K562 (cell line): Measurements from ENCODE around the gene TUBGCP5. TPM values are rescaled to one million over a fixed set of nuclear protein-coding genes. Genes with fewer than 3 reads are reported as not detected.

Source experiments
- BCOR ChIP-seq: fragments of 450-650 bp; IDR thresholded peaks from 2 replicates; pipeline ENCODE4 v1.6.1; 2016
- CBFB ChIP-seq: sonication (generic); formaldehyde crosslinking; IDR thresholded peaks from 2 replicates; pipeline ENCODE4 v1.4.0; 2020; ENCODE audit warnings: mild to moderate bottlenecking, missing genetic modification reagents
- CBX1 ChIP-seq: sonication (generic); IDR thresholded peaks from 2 replicates; pipeline ENCODE4 v1.6.1; 2016; ENCODE audit warnings: antibody characterized with exemption, low read depth, mild to moderate bottlenecking
- CCNT2 ChIP-seq: IDR thresholded peaks from 2 replicates; pipeline ENCODE4 v1.6.1; 2011; ENCODE audit warnings: borderline replicate concordance, low read depth, mild to moderate bottlenecking, moderate library complexity, mixed read lengths, low read length; ENCODE audit not compliant: insufficient read length; ENCODE audit errors: extremely low read depth
- CHCHD3 ChIP-seq: fragments of 250-450 bp; sonication (Bioruptor Pico); IDR thresholded peaks from 2 replicates; pipeline ENCODE4 v2.1.2; 2022; ENCODE audit warnings: mild to moderate bottlenecking
- FOXM1 ChIP-seq, 2 experiments: fragments of 450-650 bp in 1 of 2; sonication (generic) in 1 of 2; formaldehyde crosslinking in 1 of 2; IDR thresholded peaks; 2 replicates each; pipeline versions ENCODE4 v1.6.1 to v1.9.0; 2017 to 2022; ENCODE audit warnings: low read depth in 2 of 2, mild to moderate bottlenecking in 2 of 2, missing genetic modification reagents in 1 of 2, moderate library complexity in 1 of 2
- FOXP1 ChIP-seq: sonication (generic); formaldehyde crosslinking; IDR thresholded peaks from 2 replicates; pipeline ENCODE4 v1.8.0; 2022; ENCODE audit warnings: mild to moderate bottlenecking, missing genetic modification reagents
- KLF10 ChIP-seq: fragments of 250-450 bp; sonication (Bioruptor Pico); IDR thresholded peaks from 2 replicates; pipeline ENCODE4 v1.6.1; 2021; ENCODE audit warnings: matching md5 sums
- MAFG ChIP-seq: fragments of 450-650 bp; conservative IDR thresholded peaks from 2 replicates; pipeline ENCODE4 v1.6.1; 2016; ENCODE audit warnings: missing genetic modification characterization, missing compliant biosample characterization
- MCM3 ChIP-seq: fragments of 450-650 bp; IDR thresholded peaks from 2 replicates; pipeline ENCODE4 v1.6.1; 2016
- NR2C1 ChIP-seq, 2 experiments: fragments of 450-650 bp; IDR thresholded peaks; 2 replicates each; pipeline ENCODE4 v1.6.1; 2017; ENCODE audit warnings: mild to moderate bottlenecking in 2 of 2, antibody characterized with exemption in 1 of 2, inconsistent platforms in 1 of 2, missing compliant biosample characterization in 1 of 2, missing genetic modification characterization in 1 of 2
- PHTF2 ChIP-seq: fragments of 250-450 bp; sonication (Bioruptor Pico); IDR thresholded peaks from 2 replicates; pipeline ENCODE4 v1.5.0; 2021; ENCODE audit warnings: mild to moderate bottlenecking
- POLR2AphosphoS2 ChIP-seq: IDR thresholded peaks from 2 replicates; pipeline ENCODE4 v1.6.1; 2012; ENCODE audit warnings: low read length, improper control_type of control experiment
- RB1 ChIP-seq: fragments of 450-650 bp; IDR thresholded peaks from 2 replicates; pipeline ENCODE4 v1.6.1; 2017; ENCODE audit warnings: low read depth, mild to moderate bottlenecking
- SMARCE1 ChIP-seq: fragments of 450-650 bp; IDR thresholded peaks from 2 replicates; pipeline ENCODE4 v1.7.1; 2016; ENCODE audit warnings: mild to moderate bottlenecking
- SNIP1 ChIP-seq: fragments of 450-650 bp; IDR thresholded peaks from 2 replicates; pipeline ENCODE4 v1.7.1; 2017; ENCODE audit warnings: low read depth, mild to moderate bottlenecking
- TCF3 ChIP-seq: sonication (generic); formaldehyde crosslinking; IDR thresholded peaks from 2 replicates; pipeline ENCODE4 v1.4.0; 2020; ENCODE audit warnings: mild to moderate bottlenecking, missing genetic modification reagents
- ZFP1 ChIP-seq: fragments of 450-650 bp; formaldehyde crosslinking; IDR thresholded peaks from 2 replicates; pipeline ENCODE4 v1.4.0; 2020; ENCODE audit warnings: mild to moderate bottlenecking, mixed read lengths
- ZNF134 ChIP-seq: fragments of 250-450 bp; sonication (Bioruptor Pico); conservative IDR thresholded peaks from 2 replicates; pipeline ENCODE4 v1.4.0; 2020
- ZNF175 ChIP-seq: fragments of 200-800 bp; sonication (Bioruptor generic); IDR thresholded peaks from 2 replicates; pipeline ENCODE4 v1.6.1; 2016; ENCODE audit warnings: low read depth, mild to moderate bottlenecking, missing genetic modification characterization, missing compliant biosample characterization
- ZNF217 ChIP-seq: sonication (generic); formaldehyde crosslinking; IDR thresholded peaks from 2 replicates; pipeline ENCODE4 v1.8.0; 2022; ENCODE audit warnings: mild to moderate bottlenecking, missing genetic modification reagents
- ZNF3 ChIP-seq: fragments of 250-450 bp; sonication (Bioruptor Pico); IDR thresholded peaks from 2 replicates; pipeline ENCODE4 v1.5.0; 2021; ENCODE audit warnings: mild to moderate bottlenecking, moderate library complexity
- ZNF561 ChIP-seq: fragments of 450-650 bp; formaldehyde crosslinking; conservative IDR thresholded peaks from 2 replicates; pipeline ENCODE4 v1.4.0; 2020; ENCODE audit warnings: mild to moderate bottlenecking, moderate library complexity
- ZNF586 ChIP-seq: fragments of 450-650 bp; formaldehyde crosslinking; conservative IDR thresholded peaks from 2 replicates; pipeline ENCODE4 v1.4.0; 2020; ENCODE audit warnings: mild to moderate bottlenecking, moderate library complexity
- polyA plus RNA-seq, 8 experiments: library from polyadenylated mRNA; depleted of rRNA in 4 of 8; stranded (reverse) in 5 of 8; unstranded in 3 of 8; fragments of >200 nt; fragmentation: Nextera tagmentation in 2 of 8; fragmentation: Illumina TruSeq in 1 of 8; extraction: Ambion mirVana in 2 of 8; extraction: Trizol in 1 of 8; gene quantifications; 2 replicates each; pipeline versions ENCODE4 v1.2.1 to v1.2.3, GENCODE V29; 2011 to 2014; ENCODE audit warnings: inconsistent platforms in 1 of 8, missing spikeins in 1 of 8
- total RNA-seq, 7 experiments: library from RNA; depleted of rRNA in 6 of 7; stranded (reverse); fragments of >200 nt in 6 of 7; fragmentation: Illumina TruSeq in 2 of 7; extraction: Trizol in 2 of 7; gene quantifications; 2 replicates each; pipeline versions ENCODE4 v1.2.1 to v1.2.3, GENCODE V29; 2011 to 2021; ENCODE audit warnings: low replicate concordance in 1 of 7
- TF ChIP-seq, protein P1 (sequence below): fragments of 450-650 bp; IDR thresholded peaks from 2 replicates; pipeline ENCODE4 v1.6.1; 2014; ENCODE audit warnings: low read depth, mild to moderate bottlenecking, moderate library complexity, borderline replicate concordance
- TF ChIP-seq, protein P2 (sequence below): sonication (generic); formaldehyde crosslinking; IDR thresholded peaks from 2 replicates; pipeline ENCODE4 v1.9.0; 2022; ENCODE audit warnings: mild to moderate bottlenecking, missing genetic modification reagents
- TF ChIP-seq, protein P3 (sequence below), 2 experiments: fragments of 200-800 bp in 1 of 2; sonication (Bioruptor generic) in 1 of 2; sonication (generic) in 1 of 2; formaldehyde crosslinking in 1 of 2; IDR thresholded peaks in 1 of 2; conservative IDR thresholded peaks in 1 of 2; 2 replicates each; pipeline versions ENCODE4 v1.5.0 to v1.6.1; 2016 to 2020; ENCODE audit warnings: missing compliant biosample characterization in 1 of 2, missing genetic modification characterization in 1 of 2, missing genetic modification reagents in 1 of 2

The TUBGCP5 gene
- total and polyA plus RNA-seq, 9 of the 15 experiments (the other 6 are each of a cell fraction or from before 2014, with no cell fraction given), result 5.8 to 33.9 (median 23.2) TPM

DNA sequence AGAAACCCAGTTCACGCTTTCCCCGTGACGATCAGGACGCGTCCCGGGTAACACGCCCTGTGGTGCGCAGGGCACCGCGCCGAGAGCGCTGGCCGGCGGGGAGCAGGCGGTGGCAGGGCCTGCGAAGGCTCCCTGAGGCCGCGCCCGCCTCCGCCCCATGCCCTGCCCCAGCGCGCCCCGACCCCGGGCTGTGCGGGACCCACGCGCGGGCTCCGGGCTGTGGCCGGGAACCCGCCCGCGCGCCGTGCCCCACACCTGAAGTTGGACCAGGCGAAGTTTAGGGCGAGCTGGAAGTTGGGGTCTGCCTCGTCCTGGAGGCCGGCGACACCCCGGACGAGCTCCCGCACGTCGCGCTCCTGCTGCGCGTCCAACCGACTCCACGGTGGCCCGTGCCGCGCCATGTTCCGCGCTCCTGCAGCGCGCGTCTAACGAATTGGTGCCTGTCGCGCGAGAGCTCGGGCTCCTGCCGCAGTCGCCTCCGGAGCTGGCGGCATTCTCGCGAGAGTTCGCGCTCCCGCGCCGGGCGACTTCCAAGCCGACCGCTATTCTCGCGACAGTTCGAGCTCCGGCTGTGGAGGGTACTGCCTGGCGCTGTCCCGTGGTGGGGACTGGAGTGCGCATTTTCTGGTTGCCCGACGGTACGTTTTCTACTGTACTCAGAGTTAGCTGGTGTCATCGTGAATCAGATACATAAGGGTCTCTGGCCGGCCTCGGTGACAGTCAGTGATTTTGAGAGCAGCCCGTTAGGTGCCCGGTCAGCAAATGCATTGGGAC lies at the start of gene TUBGCP5 (continued):
- TF ChIP-seq ZNF175 (CRISPR knock-in tag) (no peak), NR2C1 (IDR thresholded peaks at IDR 0.05) (no peak), NR2C1 (tag; IDR thresholded peaks at IDR 0.05) (no peak), ZNF217 (CRISPR knock-in tag) (no peak), CCNT2 (peak; percentile 69), TCF3 (CRISPR knock-in tag) (0 out of 2 replicates have a peak, but pooled peaks have one; percentile 6), ZNF134 (CRISPR knock-in tag) (no peak), ZNF586 (CRISPR knock-in tag) (no peak), PHTF2 (CRISPR knock-in tag) (no peak), FOXP1 (peak; percentile 86; the same call in 1 of the 2 replicates), BCOR (no peak), CBFB (no peak), ZNF3 (CRISPR knock-in tag) (no peak), CBX1 (peak; percentile 76), SNIP1 (no peak), SMARCE1 (no peak), KLF10 (CRISPR knock-in tag) (no peak), ZFP1 (CRISPR knock-in tag) (no peak), CHCHD3 (CRISPR knock-in tag) (no peak), MCM3 (no peak), MAFG (no peak), FOXM1 (IDR thresholded peaks at IDR 0.05; ENCODE audit: low read depth) (no peak), FOXM1 (CRISPR knock-in tag; IDR thresholded peaks at IDR 0.05; ENCODE audit: low read depth) (no peak), ZNF561 (CRISPR knock-in tag) (no peak), POLR2AphosphoS2 (no peak), RB1 (peak; percentile 72; the same call in 1 of the 2 replicates)
- TF ChIP-seq, protein P1, sequence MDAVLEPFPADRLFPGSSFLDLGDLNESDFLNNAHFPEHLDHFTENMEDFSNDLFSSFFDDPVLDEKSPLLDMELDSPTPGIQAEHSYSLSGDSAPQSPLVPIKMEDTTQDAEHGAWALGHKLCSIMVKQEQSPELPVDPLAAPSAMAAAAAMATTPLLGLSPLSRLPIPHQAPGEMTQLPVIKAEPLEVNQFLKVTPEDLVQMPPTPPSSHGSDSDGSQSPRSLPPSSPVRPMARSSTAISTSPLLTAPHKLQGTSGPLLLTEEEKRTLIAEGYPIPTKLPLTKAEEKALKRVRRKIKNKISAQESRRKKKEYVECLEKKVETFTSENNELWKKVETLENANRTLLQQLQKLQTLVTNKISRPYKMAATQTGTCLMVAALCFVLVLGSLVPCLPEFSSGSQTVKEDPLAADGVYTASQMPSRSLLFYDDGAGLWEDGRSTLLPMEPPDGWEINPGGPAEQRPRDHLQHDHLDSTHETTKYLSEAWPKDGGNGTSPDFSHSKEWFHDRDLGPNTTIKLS, result peak; percentile 98
- TF ChIP-seq, protein P2, sequence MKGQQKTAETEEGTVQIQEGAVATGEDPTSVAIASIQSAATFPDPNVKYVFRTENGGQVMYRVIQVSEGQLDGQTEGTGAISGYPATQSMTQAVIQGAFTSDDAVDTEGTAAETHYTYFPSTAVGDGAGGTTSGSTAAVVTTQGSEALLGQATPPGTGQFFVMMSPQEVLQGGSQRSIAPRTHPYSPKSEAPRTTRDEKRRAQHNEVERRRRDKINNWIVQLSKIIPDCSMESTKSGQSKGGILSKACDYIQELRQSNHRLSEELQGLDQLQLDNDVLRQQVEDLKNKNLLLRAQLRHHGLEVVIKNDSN, result peak; percentile 50
- TF ChIP-seq, protein P3, sequence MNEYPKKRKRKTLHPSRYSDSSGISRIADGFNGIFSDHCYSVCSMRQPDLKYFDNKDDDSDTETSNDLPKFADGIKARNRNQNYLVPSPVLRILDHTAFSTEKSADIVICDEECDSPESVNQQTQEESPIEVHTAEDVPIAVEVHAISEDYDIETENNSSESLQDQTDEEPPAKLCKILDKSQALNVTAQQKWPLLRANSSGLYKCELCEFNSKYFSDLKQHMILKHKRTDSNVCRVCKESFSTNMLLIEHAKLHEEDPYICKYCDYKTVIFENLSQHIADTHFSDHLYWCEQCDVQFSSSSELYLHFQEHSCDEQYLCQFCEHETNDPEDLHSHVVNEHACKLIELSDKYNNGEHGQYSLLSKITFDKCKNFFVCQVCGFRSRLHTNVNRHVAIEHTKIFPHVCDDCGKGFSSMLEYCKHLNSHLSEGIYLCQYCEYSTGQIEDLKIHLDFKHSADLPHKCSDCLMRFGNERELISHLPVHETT (CRISPR knock-in tag; conservative IDR thresholded peaks at IDR 0.05 in 1 of 2, IDR thresholded peaks at IDR 0.05 in 1 of 2), result peak in 1 of 2 experiments; percentile 45; a peak in 1 of 4 replicates
